Activated CD4-positive, alpha-beta T cell treated with anti-CD3 and anti-CD28 coated beads for 48 hours (primary cell): ENCODE measurements around the gene RDX.
A peak's percentile ranks its signal among the peaks of the same experiment; 100 is the strongest.
"Not testable (repeated sequence)": the region's sequence is repeated elsewhere in the genome, so short reads cannot be mapped to it uniquely, and the experiment has no call there.

ENCODE experiments used
- DNase-seq: peaks from one replicate; pipeline ENCODE4 v3.0.0-alpha.2; 2020

RDX gene

GRCh38 chr11:110269996-110270395, 26.4 kb downstream of the RDX start:
- no peak for DNase-seq

- no peak for DNase-seq
These were observed 28.0 kb downstream of the RDX start for GRCh38 chr11:110268441-110268840.

GRCh38 chr11:110262072-110262403, 34.4 kb downstream of the RDX start:
- DNase-seq = no peak

- DNase-seq = no peak
These were observed 35.0 kb downstream of the RDX start for GRCh38 chr11:110261195-110262071.

- no peak for DNase-seq
These were observed 42.9 kb downstream of the RDX start for GRCh38 chr11:110253525-110253924.

- no peak for DNase-seq
These were observed 44.6 kb downstream of the RDX start for GRCh38 chr11:110251836-110252235.

GRCh38 chr11:110250168-110250567, 46.2 kb downstream of the RDX start:
- no peak for DNase-seq

- DNase-seq = no peak
These were observed 46.6 kb downstream of the RDX start for GRCh38 chr11:110249766-110250165.

GRCh38 chr11:110249066-110249465, 47.3 kb downstream of the RDX start:
- no peak for DNase-seq

- no peak for DNase-seq
These were observed 52.6 kb downstream of the RDX start for GRCh38 chr11:110243791-110244190.

- DNase-seq = no peak
These were observed 53.7 kb downstream of the RDX start for GRCh38 chr11:110242746-110243145.

- DNase-seq = no peak
These were observed 54.2 kb downstream of the RDX start for GRCh38 chr11:110242188-110242587.

- no peak for DNase-seq
These were observed 60.4 kb downstream of the RDX start for GRCh38 chr11:110235966-110236365.

GRCh38 chr11:110230377-110230776, 66.0 kb downstream of the RDX start:
- no peak for DNase-seq

GRCh38 chr11:110219006-110219785, 77.2 kb downstream of the RDX start:
- no peak for DNase-seq

GRCh38 chr11:110217936-110218335, 78.5 kb downstream of the RDX start:
- no peak for DNase-seq

- DNase-seq = no peak
These were observed 79.1 kb downstream of the RDX start for GRCh38 chr11:110217223-110217877.

GRCh38 chr11:110209313-110209694, 87.1 kb downstream of the RDX start:
- not testable (repeated sequence) for DNase-seq

- DNase-seq = peak; percentile 22
These were observed 87.6 kb downstream of the RDX start for GRCh38 chr11:110208678-110209312.

- no peak for DNase-seq
These were observed 89.3 kb downstream of the RDX start for GRCh38 chr11:110207123-110207522.

- DNase-seq = no peak
These were observed 95.6 kb downstream of the RDX start for GRCh38 chr11:110200836-110201235.

- DNase-seq = no peak
These were observed 96.2 kb downstream of the RDX start for GRCh38 chr11:110200241-110200640.
